Measurements from ENCODE around the gene ORC2. TPM values are rescaled to one million over a fixed set of nuclear protein-coding genes. Genes with fewer than 3 reads are reported as not detected.
"Not testable (repeated sequence)": the region's sequence is repeated elsewhere in the genome, so short reads cannot be mapped to it uniquely, and the experiment has no call there.

ORC2 gene
- total RNA-seq, result 53.8 and 57.6 TPM in 2 replicates

DNA sequence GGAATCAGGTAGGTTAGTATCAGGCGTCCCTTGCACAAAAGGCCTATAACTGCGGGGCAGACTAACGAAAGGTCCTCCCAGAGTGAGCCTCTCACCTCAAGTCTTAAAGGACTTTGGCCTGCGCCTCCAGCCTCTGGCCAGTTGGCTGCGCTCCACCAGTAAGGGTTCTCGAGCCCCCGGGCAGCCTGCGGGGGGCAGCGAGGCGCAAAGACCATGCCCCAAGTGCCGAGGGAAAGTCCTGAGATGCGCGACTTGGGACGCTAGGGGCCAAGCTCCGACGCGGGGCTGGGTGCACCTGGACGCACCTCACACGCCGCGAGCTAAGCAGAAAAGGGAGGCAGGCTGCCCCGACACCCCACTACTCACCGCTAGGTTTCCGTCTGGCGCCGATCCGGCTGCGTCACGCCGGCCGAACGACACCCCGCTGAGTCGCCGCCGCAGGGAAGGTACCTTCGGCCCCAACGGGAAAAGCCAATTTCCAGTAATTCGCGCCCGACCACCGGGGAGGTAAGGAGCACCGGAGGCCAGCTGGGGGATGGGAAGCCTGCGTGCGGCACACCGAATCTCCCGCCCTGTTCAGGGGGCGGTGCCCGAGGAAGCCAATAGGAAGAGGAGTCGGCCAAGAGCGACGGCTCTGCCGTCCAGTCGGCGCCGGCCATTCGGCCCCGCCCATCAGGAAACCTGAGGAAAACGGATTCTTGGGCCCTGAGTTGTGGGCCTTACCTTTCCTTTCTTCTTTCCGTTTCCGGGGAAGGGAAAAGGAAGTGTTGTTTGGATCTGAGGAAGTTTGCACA is at the start of gene ORC2:
Gene ORC2 (minus strand): TSS at position 537 of the 794 bp plus-strand sequence. CDS start 5,537 bp downstream, outside the sequence.
- intact Hi-C loops (cut with micrococcal nuclease), result loop anchor here (1.0 to 5.0 kb wide), 7 partner anchors 63 to 213 kb away; partner anchors contain the start of genes BZW1, HYCC2, NIF3L1 and PPIL3

DNA sequence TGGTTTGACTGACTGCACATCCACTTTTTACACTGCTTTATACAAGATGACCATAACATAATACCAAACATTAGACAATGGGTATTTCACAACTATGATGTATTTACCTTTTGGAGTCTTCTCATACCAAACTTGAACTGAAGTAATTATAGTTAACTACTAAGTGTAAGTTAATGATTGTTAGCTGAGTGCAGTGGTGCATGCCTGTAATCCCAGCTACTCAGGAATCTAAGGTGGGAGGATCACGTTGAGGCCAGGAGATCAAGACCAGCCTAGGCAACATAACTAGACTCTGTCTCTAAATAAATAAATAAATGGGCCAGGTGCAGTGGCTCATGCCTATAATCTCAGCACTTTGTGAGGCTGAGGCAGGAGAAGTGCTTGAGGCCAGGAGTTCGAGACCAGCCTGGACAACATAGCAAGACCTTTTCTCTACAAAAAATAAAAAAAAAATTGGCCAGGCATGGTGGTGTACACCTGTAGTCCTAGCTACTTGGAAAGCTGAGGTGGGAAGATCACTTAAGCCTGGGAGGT is 44.9 kb upstream of the ORC2 start:
- intact Hi-C loops (cut with micrococcal nuclease), result no loop called here

- intact Hi-C loops (cut with micrococcal nuclease), result no loop called here
Observed at GRCh38 chr2:201007584-201007998, 44.1 kb upstream of the ORC2 start.

DNA sequence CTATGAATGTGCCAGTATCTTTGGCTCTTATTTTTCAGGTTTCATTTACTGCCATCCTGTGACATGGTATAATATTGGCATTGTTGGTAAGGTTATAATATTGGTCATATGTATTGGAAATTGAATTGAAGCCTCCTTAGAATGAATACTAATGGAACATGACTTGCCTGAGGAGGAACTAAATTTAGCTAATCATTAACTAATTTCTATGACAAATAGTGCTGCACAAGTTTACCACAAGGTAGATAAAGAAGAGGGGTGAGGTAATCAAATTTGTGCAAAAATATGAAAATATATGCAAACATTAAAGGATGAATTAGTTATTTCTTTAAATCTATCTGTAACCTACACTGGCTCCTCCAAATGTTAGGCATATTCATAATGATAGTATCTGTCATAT is 43.2 kb upstream of the ORC2 start:
- intact Hi-C loops (cut with micrococcal nuclease), result no loop called here

DNA sequence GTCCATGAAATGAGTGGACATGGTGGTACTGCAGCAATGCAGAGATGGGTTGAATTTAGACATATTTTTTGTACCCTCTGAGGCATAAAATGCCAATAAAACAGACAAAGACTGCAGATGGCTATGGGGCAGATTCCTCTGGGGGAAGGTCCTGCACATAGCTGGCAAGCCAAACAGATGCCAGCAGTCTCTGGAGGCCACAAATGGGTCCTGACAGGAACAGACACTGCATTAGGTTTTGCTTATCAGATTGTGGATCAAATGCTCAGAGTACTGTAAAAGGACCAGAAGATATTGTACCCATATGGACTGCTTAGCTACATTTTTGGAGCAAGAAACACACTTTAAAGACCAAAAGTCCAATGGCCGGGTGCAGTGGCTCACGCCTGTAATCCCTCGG is 40.9 kb upstream of the ORC2 start:
- intact Hi-C loops (cut with micrococcal nuclease), result no loop called here

DNA sequence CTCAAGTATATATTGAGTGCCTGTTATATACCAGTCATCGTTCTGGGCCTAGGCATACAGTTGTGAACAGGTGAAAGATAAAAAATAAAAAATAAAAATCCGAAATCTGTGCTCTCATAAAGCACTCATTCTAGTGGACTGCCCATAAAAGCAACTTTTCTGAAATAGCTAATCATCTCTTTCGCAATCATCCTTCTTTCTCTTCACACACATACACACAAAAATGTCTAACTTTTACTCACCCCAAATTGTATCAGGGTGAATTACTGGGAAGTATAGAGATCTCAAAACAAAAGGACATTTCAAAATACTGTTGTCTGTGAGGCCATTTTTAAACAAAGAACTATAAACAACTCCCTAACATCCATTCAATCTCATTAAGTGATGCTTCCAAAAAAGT is 29.6 kb upstream of the ORC2 start:
- intact Hi-C loops (cut with micrococcal nuclease), result no loop called here

DNA sequence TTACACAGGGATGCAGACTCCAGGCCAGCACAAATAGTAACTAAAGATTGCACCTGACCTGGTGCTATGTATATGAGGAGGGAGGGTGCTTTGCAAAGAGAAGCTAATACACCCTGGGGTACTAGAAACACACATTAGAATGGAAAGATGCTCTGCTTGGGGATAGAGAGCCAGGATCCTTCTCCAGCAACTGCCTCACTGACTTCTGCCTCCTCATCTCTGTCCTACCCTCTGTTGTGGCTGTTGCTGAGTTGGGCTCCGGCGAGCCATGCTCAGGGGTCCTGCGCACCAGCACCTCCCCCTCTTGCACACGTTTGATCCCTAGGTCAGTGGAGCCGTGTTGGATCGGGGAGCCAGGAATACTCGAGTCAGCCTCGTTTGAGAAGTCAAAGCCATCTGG is 23.7 kb upstream of the ORC2 start:
- intact Hi-C loops (cut with micrococcal nuclease), result no loop called here

DNA sequence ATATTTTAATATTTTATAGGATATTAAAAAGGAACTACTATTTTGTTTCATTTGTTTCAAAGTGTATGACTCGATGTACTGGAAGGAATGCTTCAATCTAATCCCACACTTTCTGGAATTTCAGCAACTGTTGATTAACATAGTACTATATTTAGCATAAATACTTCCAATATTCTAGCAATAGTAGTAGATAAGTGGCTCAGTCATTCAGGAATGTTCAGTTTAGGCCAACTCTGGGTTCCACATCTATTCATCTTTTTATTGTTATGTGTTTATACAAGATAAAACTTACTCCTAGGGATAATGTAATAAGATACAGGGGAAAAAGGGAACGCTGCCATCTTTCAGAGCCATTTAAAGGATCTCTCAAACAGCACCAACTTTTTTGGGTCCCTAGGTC is 22.3 kb upstream of the ORC2 start:
- intact Hi-C loops (cut with micrococcal nuclease), result no loop called here

- intact Hi-C loops (cut with micrococcal nuclease), result no loop called here
Observed at GRCh38 chr2:200976710-200977109, 13.2 kb upstream of the ORC2 start.

DNA sequence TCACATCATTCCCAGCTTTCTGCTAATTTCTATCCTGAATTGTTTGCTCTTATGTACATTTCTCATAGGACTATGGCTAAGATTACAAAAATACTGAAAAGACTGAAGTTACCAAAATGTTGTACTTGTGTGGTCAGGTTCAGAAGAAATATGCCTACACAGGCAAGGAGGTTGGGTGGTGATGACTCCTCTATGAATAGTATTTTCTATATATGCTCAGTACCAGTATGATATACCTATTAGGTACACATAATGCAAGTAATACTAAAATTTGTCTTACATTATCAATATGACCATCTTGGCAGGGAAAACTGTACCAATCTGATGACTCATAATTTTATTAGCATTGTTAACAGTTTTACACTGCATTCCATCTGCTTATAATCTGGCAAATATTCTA is 12.2 kb upstream of the ORC2 start:
- intact Hi-C loops (cut with micrococcal nuclease), result no loop called here

DNA sequence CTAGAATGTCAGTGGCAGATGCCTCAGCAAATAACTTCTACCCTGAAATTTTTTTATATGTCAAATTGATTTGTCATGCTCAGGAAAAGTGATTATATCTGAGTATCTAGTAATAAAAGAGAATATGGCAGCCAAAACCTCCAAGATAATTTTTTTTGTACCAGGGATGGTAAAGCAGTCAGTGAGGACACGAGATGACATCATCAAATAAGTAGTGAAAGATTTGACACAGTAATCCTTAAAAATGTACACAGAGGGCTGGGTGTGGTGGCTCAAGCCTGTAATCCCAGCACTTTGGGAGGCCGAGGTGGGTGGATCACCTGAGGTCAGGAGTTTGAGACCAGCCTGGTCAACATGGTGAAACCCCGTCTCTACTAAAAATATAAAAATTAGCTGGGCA is 6.6 kb upstream of the ORC2 start:
- intact Hi-C loops (cut with micrococcal nuclease), result not testable (repeated sequence)

- intact Hi-C loops (cut with micrococcal nuclease), result no loop called here
Observed at GRCh38 chr2:200968735-200969134, 5.3 kb upstream of the ORC2 start.

- intact Hi-C loops (cut with micrococcal nuclease), result no loop called here
Observed at GRCh38 chr2:200968162-200968561, 4.7 kb upstream of the ORC2 start.

DNA sequence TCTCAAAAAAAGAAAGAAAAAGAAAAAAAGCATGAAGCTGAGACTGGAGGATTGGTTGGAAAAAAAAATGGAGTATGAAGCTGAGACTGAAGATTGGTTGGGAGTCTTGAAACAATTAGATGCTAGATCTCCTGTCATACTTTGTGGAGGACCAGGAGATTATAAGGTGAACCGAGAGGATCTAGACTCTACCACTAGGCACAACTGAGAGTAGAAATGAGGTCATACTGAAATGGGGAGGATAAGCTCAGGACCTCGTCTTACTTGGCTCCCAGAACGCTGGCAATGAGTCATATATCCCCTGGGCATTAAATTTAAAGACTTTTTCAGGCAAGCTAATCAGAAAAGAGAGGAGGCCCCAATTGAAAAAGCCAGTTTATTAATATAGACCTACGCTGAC is 3.3 kb upstream of the ORC2 start:
- intact Hi-C loops (cut with micrococcal nuclease), result no loop called here

DNA sequence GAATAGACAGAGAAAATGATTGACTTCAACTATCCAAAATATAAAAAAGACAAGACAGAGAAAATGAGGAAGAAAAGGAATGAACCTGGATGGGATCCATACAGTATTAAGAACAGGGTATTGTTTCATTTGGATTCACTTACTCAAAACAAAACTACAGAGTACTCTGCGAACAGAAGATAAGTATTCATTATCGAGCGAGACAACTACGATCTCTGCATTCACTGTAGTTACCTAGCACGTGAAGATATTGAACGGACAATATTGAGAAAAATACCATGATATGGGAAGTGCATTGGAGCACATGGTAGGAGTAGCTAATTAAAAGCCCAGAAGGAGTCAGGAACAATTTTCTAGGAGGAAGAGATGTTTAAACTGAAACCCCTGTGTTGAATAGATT is 1.0 kb upstream of the ORC2 start:
- intact Hi-C loops (cut with micrococcal nuclease), result loop anchor here (5.0 kb wide), 1 partner anchor 152 kb away; the partner anchor contains the start of gene BZW1

DNA sequence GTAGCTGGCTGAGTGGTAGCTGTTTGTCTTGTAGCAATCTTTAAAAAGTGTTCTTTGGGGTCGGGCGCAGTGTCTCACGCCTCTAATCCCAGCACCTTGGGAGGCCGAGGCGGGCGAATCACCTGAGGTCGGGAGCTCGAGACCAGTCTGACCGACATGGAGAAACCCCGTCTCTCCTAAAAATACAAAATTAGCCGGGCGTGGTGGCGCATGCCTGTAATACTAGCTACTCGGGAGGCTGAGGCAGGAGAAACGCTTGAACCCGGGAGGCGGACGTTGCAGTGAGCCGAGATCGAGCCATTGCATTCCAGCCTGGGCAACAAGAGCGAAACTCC is 425 bp upstream of the ORC2 start:
- intact Hi-C loops (cut with micrococcal nuclease), result loop anchor here (1.0 to 5.0 kb wide), 7 partner anchors 63 to 213 kb away; partner anchors contain the start of genes BZW1, HYCC2, NIF3L1 and PPIL3

DNA sequence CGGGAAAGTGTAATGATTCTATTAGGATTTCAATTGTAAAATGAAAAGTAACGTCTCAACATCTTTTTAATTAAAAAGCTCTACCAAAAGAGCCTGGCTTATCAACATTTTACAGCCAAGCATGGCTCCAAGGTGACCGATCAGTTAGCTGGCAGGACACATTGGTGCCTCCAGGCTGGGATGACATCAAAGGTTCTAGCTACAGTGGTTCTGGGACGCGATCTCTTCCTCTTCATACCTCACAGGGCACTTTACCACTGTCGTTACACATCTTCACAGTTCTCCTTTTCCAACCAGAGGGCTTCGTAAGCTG is 693 bp downstream of the ORC2 start:
- intact Hi-C loops (cut with micrococcal nuclease), result loop anchor here (1.0 to 5.0 kb wide), 7 partner anchors 62 to 214 kb away; partner anchors contain the start of genes BZW1, HYCC2, NIF3L1 and PPIL3

DNA sequence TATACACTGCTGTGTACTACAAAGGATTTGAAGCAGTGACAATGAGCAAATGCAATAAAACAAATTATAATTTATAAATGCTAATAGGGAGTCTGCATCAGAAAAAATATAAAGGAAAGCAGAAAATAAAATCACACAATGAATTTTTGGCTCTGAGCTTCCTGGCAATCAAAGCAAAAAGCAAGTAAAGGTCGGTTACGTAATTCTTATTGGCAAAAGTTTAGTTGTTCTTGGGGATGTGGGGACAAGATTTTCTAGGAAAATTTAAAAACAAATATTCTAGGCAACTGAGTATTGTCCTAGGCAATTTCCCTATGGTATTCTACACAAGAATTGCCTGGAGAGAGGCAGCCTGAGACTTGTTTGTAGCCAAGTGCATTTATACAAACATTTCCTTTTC is 1.8 kb downstream of the ORC2 start:
- intact Hi-C loops (cut with micrococcal nuclease), result loop anchor here (2.0 to 5.0 kb wide), 4 partner anchors 61 to 215 kb away; partner anchors contain the start of gene BZW1

- intact Hi-C loops (cut with micrococcal nuclease), result no loop called here
Observed at GRCh38 chr2:200950378-200950777, 13.1 kb downstream of the ORC2 start.

- intact Hi-C loops (cut with micrococcal nuclease), result no loop called here
Observed at GRCh38 chr2:200945395-200945729, 18.1 kb downstream of the ORC2 start.

- intact Hi-C loops (cut with micrococcal nuclease), result no loop called here
Observed at GRCh38 chr2:200944467-200945394, 18.7 kb downstream of the ORC2 start.

- intact Hi-C loops (cut with micrococcal nuclease), result no loop called here
Observed at GRCh38 chr2:200943527-200944105, 19.8 kb downstream of the ORC2 start.
